Measurements from ENCODE around the gene RNF208. TPM values are rescaled to one million over a fixed set of nuclear protein-coding genes. Genes with fewer than 3 reads are reported as not detected.

RNF208 gene
- total and polyA plus RNA-seq, 2 of the 4 experiments (the other 2 are of a cell fraction): 1.2 TPM; not detected in 1

- no peaks in the 10 kb centered on the region for H3K27me3 ChIP-seq (ENCODE audit: control insufficient read depth, insufficient read depth, low read length)
- no TSS peak for BruUV-seq (replicated peaks)
- H2BK20ac ChIP-seq (ENCODE audit: low read depth, low read length): no peak overlapping the region
- TF ChIP-seq NFE2L2 (IDR thresholded peaks at IDR 0.05; ENCODE audit: low read depth, low read length) (no peak), MAZ (IDR thresholded peaks at IDR 0.05; ENCODE audit: borderline replicate concordance, low read depth, low read length) (no peak), RFX5 (IDR thresholded peaks at IDR 0.05; ENCODE audit: low read depth, low read length) (no peak), RCOR1 (IDR thresholded peaks at IDR 0.05; ENCODE audit: insufficient replicate concordance, low read length) (no peak), RAD21 (IDR thresholded peaks at IDR 0.05; ENCODE audit: low read length) (no peak), BHLHE40 (IDR thresholded peaks at IDR 0.05; ENCODE audit: low read depth, low read length) (no peak), POLR2A (IDR thresholded peaks at IDR 0.05; ENCODE audit: low read depth, low read length) (no peak), CTCF (conservative IDR thresholded peaks at IDR 0.05; ENCODE audit: low read depth, low read length) (no peak), FOS (IDR thresholded peaks at IDR 0.05; ENCODE audit: low read depth, low read length) (no peak), MAFK (IDR thresholded peaks at IDR 0.05; ENCODE audit: low read depth, low read length) (no peak), USF2 (IDR thresholded peaks at IDR 0.05; ENCODE audit: low read depth, low read length) (no peak), MXI1 (IDR thresholded peaks at IDR 0.05; ENCODE audit: borderline replicate concordance, low read depth, low read length) (no peak), SMC3 (IDR thresholded peaks at IDR 0.05; ENCODE audit: low read depth, low read length) (no peak)
- H2BK15ac ChIP-seq (ENCODE audit: low read depth, low read length): no peak overlapping the region
- H3K79me1 ChIP-seq (ENCODE audit: low read depth in 1 of 2, low read length in 2 of 2): peaks cover 10 to 79% of the 10 kb centered on the region in 2 experiments
- H4K8ac ChIP-seq (ENCODE audit: low read depth in 2 of 2, low read length in 2 of 2): no peak overlapping the region
- H4K20me1 ChIP-seq (ENCODE audit: insufficient read depth, low read length): peaks cover 44% of the 10 kb centered on the region
- no peaks in the 10 kb centered on the region for H3K9me3 ChIP-seq (ENCODE audit: control insufficient read depth, insufficient read depth, low read length)
- H3K4ac ChIP-seq (ENCODE audit: low read depth, low read length): no peak overlapping the region
- H4K91ac ChIP-seq (ENCODE audit: insufficient read depth, low read depth, low read length): no peak overlapping the region
- H2BK5ac ChIP-seq (ENCODE audit: low read depth, low read length, poor library complexity, severe bottlenecking): no peak overlapping the region
- in situ Hi-C loops (cut with MboI; ENCODE audit: low sequenced_read_pairs): no loop called here
- peaks cover 26% of the 10 kb centered on the region for H3K36me3 ChIP-seq (ENCODE audit: control insufficient read depth, insufficient read depth, low read length)
- H3K9ac ChIP-seq (ENCODE audit: low read depth, low read length): no peak overlapping the region
- no peak overlapping the region for H4K5ac ChIP-seq (ENCODE audit: low read depth, low read length)
- intact Hi-C loops (cut with micrococcal nuclease): no loop called here
- POLR2A ChIA-PET (ENCODE audit: unreplicated experiment): no interaction called here
- H3K9me1 ChIP-seq (ENCODE audit: insufficient read depth, low read length): no peaks in the 10 kb centered on the region
- DNase-seq (no peak), ATAC-seq (ENCODE audit: low read depth) (no peak)
- WGBS, 2 experiments (ENCODE audit: extremely low coverage in 2 of 2, insufficient read length in 1 of 2): 53% methylated on average over 3 of the region's 16 CpGs; no CpG with 5 or more reads in 1 of the 2 experiments
- H2BK120ac ChIP-seq (ENCODE audit: low read depth, low read length): no peak overlapping the region
- H3K27ac ChIP-seq (ENCODE audit: insufficient read depth, low read length): no peak overlapping the region
- CTCF ChIA-PET: interaction anchor here (1.0 kb wide), 1 partner anchor 33 kb away, joined by 3 read pairs; the partner anchor contains the start of gene RNF224
- H3K14ac ChIP-seq (replicated peaks; ENCODE audit: low read depth, low read length): no peak overlapping the region
- no peak overlapping the region for H3K56ac ChIP-seq (ENCODE audit: extremely low read depth, insufficient read depth, low read length)
- no peak overlapping the region for H3K4me3 ChIP-seq (ENCODE audit: insufficient read depth, low read depth, low read length)
- no peak overlapping the region for H3K4me2 ChIP-seq (ENCODE audit: low read depth, low read length)
- dilution Hi-C loops (cut with HindIII; ENCODE audit: low sequenced_read_pairs, unreplicated experiment): no loop called here
- H2AK9ac ChIP-seq (replicated peaks; ENCODE audit: low read depth, low read length, poor library complexity): peak overlapping the region; percentile 84
- H2AFZ ChIP-seq (replicated peaks; ENCODE audit: low read length, poor library complexity): no peak overlapping the region
- no peak overlapping the region for H2AK5ac ChIP-seq (ENCODE audit: low read depth, low read length)
- no peak overlapping the region for H3K18ac ChIP-seq (ENCODE audit: low read depth, low read length)
- no peak overlapping the region for H3K23ac ChIP-seq (ENCODE audit: low read depth, low read length)
- peaks cover 24% of the 10 kb centered on the region for H3K4me1 ChIP-seq (ENCODE audit: control insufficient read depth, insufficient read depth, low read length)
Observed at GRCh38 chr9:137194388-137194787, 27.7 kb downstream of the RNF208 start.
